NCI-H526 (cell line): ENCODE results near the gene AKR1B15.
"Not testable (repeated sequence)": the region's sequence is repeated elsewhere in the genome, so short reads cannot be mapped to it uniquely, and the experiment has no call there.

Experiments
- DNase-seq, 2 experiments: peaks; one replicate each; lab custom pipeline; 2025; lab: John Stamatoyannopoulos, UW

The AKR1B15 gene

GRCh38 chr7:134532954-134533218 lies 16.0 kb upstream of the AKR1B15 start:
- DNase-seq, result no peak

GRCh38 chr7:134533288-134533771 lies 15.6 kb upstream of the AKR1B15 start:
- no peak for DNase-seq

GRCh38 chr7:134534633-134535032 lies 14.3 kb upstream of the AKR1B15 start:
- DNase-seq, result no peak

- no peak for DNase-seq
Observed at GRCh38 chr7:134535272-134535918, 13.5 kb upstream of the AKR1B15 start.

- no peak for DNase-seq
Observed at GRCh38 chr7:134535919-134536299, 13.0 kb upstream of the AKR1B15 start.

- not testable (repeated sequence) for DNase-seq
Observed at GRCh38 chr7:134536558-134536957, 12.4 kb upstream of the AKR1B15 start.

GRCh38 chr7:134537273-134537781 lies 11.6 kb upstream of the AKR1B15 start:
- DNase-seq, result not testable (repeated sequence)

GRCh38 chr7:134539380-134540004 lies 9.4 kb upstream of the AKR1B15 start:
- no peak for DNase-seq

- not testable (repeated sequence) for DNase-seq
Observed at GRCh38 chr7:134541501-134542194, 7.3 kb upstream of the AKR1B15 start.

- no peak for DNase-seq
Observed at GRCh38 chr7:134542195-134542771, 6.6 kb upstream of the AKR1B15 start.

- DNase-seq, result no peak
Observed at GRCh38 chr7:134545380-134545779, 3.5 kb upstream of the AKR1B15 start.

- no peak for DNase-seq
Observed at GRCh38 chr7:134545918-134546317, 3.0 kb upstream of the AKR1B15 start.

GRCh38 chr7:134546955-134547354 lies 2.0 kb upstream of the AKR1B15 start:
- peak in 1 of 2 experiments; percentile 22 for DNase-seq

GRCh38 chr7:134547397-134548054 lies 1.4 kb upstream of the AKR1B15 start:
- DNase-seq, result peak; percentile 51 to 88

- no peak for DNase-seq
Observed at GRCh38 chr7:134549366-134549765, 456 bp downstream of the AKR1B15 start.

GRCh38 chr7:134552105-134552504 lies 3.2 kb downstream of the AKR1B15 start:
- DNase-seq, result peak in 1 of 2 experiments; percentile 18

GRCh38 chr7:134553976-134554375 lies 5.1 kb downstream of the AKR1B15 start:
- peak in 1 of 2 experiments; percentile 21 for DNase-seq

- no peak for DNase-seq
Observed at GRCh38 chr7:134554417-134554966, 5.6 kb downstream of the AKR1B15 start.

- no peak for DNase-seq
Observed at GRCh38 chr7:134557391-134557790, 8.5 kb downstream of the AKR1B15 start.

- DNase-seq, result no peak
Observed at GRCh38 chr7:134558370-134558769, 9.5 kb downstream of the AKR1B15 start.

- DNase-seq, result not testable (repeated sequence)
Observed at GRCh38 chr7:134561616-134562015, 12.7 kb downstream of the AKR1B15 start.

GRCh38 chr7:134562136-134562535 lies 13.2 kb downstream of the AKR1B15 start:
- no peak for DNase-seq
